GM23338 (cell line): ENCODE results near the gene MALRD1. TPM values are rescaled to one million over a fixed set of nuclear protein-coding genes. Genes with fewer than 3 reads are reported as not detected.

Experiments used
- ATAC-seq: fragments of 200-7000 bp; cut with Tn5 transposase; 3 replicates; pipeline ENCODE4 v1.9.1; 2020
- DNase-seq: peaks from one replicate; pipeline ENCODE4 v3.0.0-alpha.2; 2015; ENCODE audit warnings: low spot score
- H2AFZ ChIP-seq: fragments of 200-600 bp; sonication (generic); 2 replicates; pipeline ENCODE4 v1.8.0; 2016; ENCODE audit warnings: antibody characterized with exemption, mild to moderate bottlenecking, moderate library complexity
- H3F3A ChIP-seq: fragments of 200-600 bp; sonication (generic); replicated peaks from 2 replicates; pipeline ENCODE4 v1.8.0; 2017; ENCODE audit warnings: antibody characterized with exemption, mixed run types, low read depth
- H3K27ac ChIP-seq: fragments of 200-600 bp; sonication (generic); 2 replicates; pipeline ENCODE4 v1.6.1; 2016; ENCODE audit warnings: low read depth
- H3K27me3 ChIP-seq: fragments of 200-600 bp; sonication (generic); 2 replicates; pipeline ENCODE4 v1.8.0; 2016; ENCODE audit warnings: mild to moderate bottlenecking, mixed run types, moderate library complexity; ENCODE audit not compliant: insufficient read depth
- H3K36me3 ChIP-seq: fragments of 200-600 bp; sonication (generic); 2 replicates; pipeline ENCODE4 v1.8.0; 2016; ENCODE audit warnings: mild to moderate bottlenecking; ENCODE audit not compliant: insufficient read depth
- H3K4me1 ChIP-seq: fragments of 200-600 bp; sonication (generic); 2 replicates; pipeline ENCODE4 v1.8.0; 2016; ENCODE audit warnings: mild to moderate bottlenecking, moderate library complexity; ENCODE audit not compliant: insufficient read depth
- H3K4me2 ChIP-seq: fragments of 200-600 bp; sonication (generic); 2 replicates; pipeline ENCODE4 v1.7.1; 2017; ENCODE audit warnings: mixed run types
- H3K4me3 ChIP-seq: fragments of 200-600 bp; sonication (generic); 2 replicates; pipeline ENCODE4 v1.6.1; 2016; ENCODE audit warnings: mixed run types
- H3K79me2 ChIP-seq: fragments of 200-600 bp; sonication (generic); replicated peaks from 2 replicates; pipeline ENCODE4 v1.8.0; 2017; ENCODE audit warnings: mild to moderate bottlenecking; ENCODE audit not compliant: insufficient read depth
- H3K9me2 ChIP-seq: fragments of 200-600 bp; sonication (generic); 2 replicates; pipeline ENCODE4 v1.8.0; 2017; ENCODE audit not compliant: insufficient read depth
- H4K20me1 ChIP-seq: fragments of 200-600 bp; sonication (generic); replicated peaks from 2 replicates; pipeline ENCODE4 v1.8.0; 2017; ENCODE audit warnings: mild to moderate bottlenecking; ENCODE audit not compliant: insufficient read depth
- H3K27ac Mint-ChIP-seq: 2 replicates; pipeline ENCODE4 v1.8.0; 2020; ENCODE audit warnings: inconsistent platforms, mild to moderate bottlenecking, moderate library complexity, mixed read lengths
- H3K27me3 Mint-ChIP-seq: 3 replicates; pipeline ENCODE4 v1.8.0; 2022; ENCODE audit warnings: low read depth, mild to moderate bottlenecking, moderate library complexity, mixed read lengths, inconsistent platforms; ENCODE audit not compliant: insufficient read depth, poor library complexity
- H3K36me3 Mint-ChIP-seq: 3 replicates; pipeline ENCODE4 v1.8.0; 2021; ENCODE audit warnings: low read depth, mild to moderate bottlenecking, inconsistent platforms, moderate library complexity, mixed read lengths
- H3K4me1 Mint-ChIP-seq: 3 replicates; pipeline ENCODE4 v1.8.0; 2020; ENCODE audit warnings: mild to moderate bottlenecking, inconsistent platforms, mixed read lengths
- H3K4me3 Mint-ChIP-seq: 3 replicates; pipeline ENCODE4 v1.8.0; 2021; ENCODE audit warnings: moderate library complexity, mild to moderate bottlenecking, inconsistent platforms, mixed read lengths
- H3K9me3 Mint-ChIP-seq: 3 replicates; pipeline ENCODE4 v1.8.0; 2020; ENCODE audit warnings: moderate library complexity, mild to moderate bottlenecking, inconsistent platforms, mixed read lengths
- CREB1 ChIP-seq: fragments of 250-450 bp; sonication (Bioruptor Pico); IDR thresholded peaks from 2 replicates; pipeline ENCODE4 v1.5.0; 2020; ENCODE audit warnings: low read depth, mild to moderate bottlenecking, moderate library complexity
- EZH2 ChIP-seq: fragments of 200-600 bp; sonication (generic); IDR thresholded peaks from one replicate; pipeline ENCODE4 v1.8.0; 2017; ENCODE audit warnings: antibody characterized with exemption, mild to moderate bottlenecking, low read depth; ENCODE audit not compliant: unreplicated experiment
- JUNB ChIP-seq: IDR thresholded peaks from one replicate; pipeline ENCODE4 v1.6.1; 2016; ENCODE audit warnings: antibody characterized with exemption; ENCODE audit not compliant: unreplicated experiment
- NANOG ChIP-seq: IDR thresholded peaks from 2 replicates; pipeline ENCODE4 v1.6.1; 2016; ENCODE audit warnings: antibody characterized with exemption, borderline replicate concordance
- STAT1 ChIP-seq: IDR thresholded peaks from one replicate; pipeline ENCODE4 v1.6.1; 2016; ENCODE audit warnings: antibody characterized with exemption; ENCODE audit not compliant: unreplicated experiment
- ZNF331 ChIP-seq: fragments of 250-450 bp; sonication (Bioruptor Pico); IDR thresholded peaks from 2 replicates; pipeline ENCODE4 v1.5.0; 2020; ENCODE audit warnings: low read depth, mild to moderate bottlenecking, moderate library complexity
- polyA plus RNA-seq: library from polyadenylated mRNA; unstranded; fragments of >200 nt; fragmentation: Nextera tagmentation; extraction: Ambion mirVana; gene quantifications from 2 replicates; pipeline ENCODE4 v1.2.1, GENCODE V29; 2016
- total RNA-seq: library from RNA; depleted of rRNA; stranded (reverse); fragments of >200 nt; shearing (Covaris generic); gene quantifications from 2 replicates; pipeline ENCODE4 v1.2.3, GENCODE V29; 2014
- TF ChIP-seq, protein P1 (sequence below): fragments of 250-450 bp; sonication (Bioruptor Pico); IDR thresholded peaks from 2 replicates; pipeline ENCODE4 v1.5.0; 2020; ENCODE audit warnings: mild to moderate bottlenecking, moderate library complexity
- TF ChIP-seq, protein P2 (sequence below), 2 experiments: fragments of 200-600 bp in 1 of 2; sonication (generic) in 1 of 2; conservative IDR thresholded peaks; 2 replicates each; pipeline versions ENCODE4 v1.5.1 to v1.6.1; 2016 to 2017; ENCODE audit warnings: antibody characterized with exemption in 2 of 2, low read depth in 2 of 2, mild to moderate bottlenecking in 2 of 2, moderate library complexity in 1 of 2
- TF ChIP-seq, protein P3 (sequence below): IDR thresholded peaks from 2 replicates; pipeline ENCODE4 v1.6.1; 2016; ENCODE audit warnings: antibody characterized with exemption
- TF ChIP-seq, protein P4 (sequence below): IDR thresholded peaks from one replicate; pipeline ENCODE4 v1.6.1; 2018; ENCODE audit warnings: antibody characterized with exemption; ENCODE audit not compliant: unreplicated experiment

The MALRD1 gene
- total and polyA plus RNA-seq, 2 experiments from 2014 or later = 0.42 to 1.9 TPM

DNA sequence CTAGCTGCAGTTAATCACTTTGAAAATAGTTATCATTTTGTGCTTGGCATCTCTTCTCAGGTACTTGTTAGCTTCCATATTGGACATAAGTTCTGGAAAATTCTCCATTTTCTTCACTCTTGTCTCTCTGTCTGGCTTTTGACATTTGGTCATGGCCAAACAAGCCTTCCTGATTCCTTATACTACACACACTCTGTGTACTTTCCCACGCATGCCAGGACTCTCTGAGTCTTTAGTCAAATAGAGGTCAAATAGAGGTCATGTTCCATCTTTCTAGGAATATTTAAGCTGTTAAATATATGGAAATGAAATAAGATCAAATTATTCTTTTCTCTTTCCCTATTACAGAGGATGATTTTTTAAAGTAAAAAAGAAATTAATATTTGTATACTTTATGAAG is 532.1 kb downstream of the MALRD1 start (continued):
- TF ChIP-seq, protein P1, sequence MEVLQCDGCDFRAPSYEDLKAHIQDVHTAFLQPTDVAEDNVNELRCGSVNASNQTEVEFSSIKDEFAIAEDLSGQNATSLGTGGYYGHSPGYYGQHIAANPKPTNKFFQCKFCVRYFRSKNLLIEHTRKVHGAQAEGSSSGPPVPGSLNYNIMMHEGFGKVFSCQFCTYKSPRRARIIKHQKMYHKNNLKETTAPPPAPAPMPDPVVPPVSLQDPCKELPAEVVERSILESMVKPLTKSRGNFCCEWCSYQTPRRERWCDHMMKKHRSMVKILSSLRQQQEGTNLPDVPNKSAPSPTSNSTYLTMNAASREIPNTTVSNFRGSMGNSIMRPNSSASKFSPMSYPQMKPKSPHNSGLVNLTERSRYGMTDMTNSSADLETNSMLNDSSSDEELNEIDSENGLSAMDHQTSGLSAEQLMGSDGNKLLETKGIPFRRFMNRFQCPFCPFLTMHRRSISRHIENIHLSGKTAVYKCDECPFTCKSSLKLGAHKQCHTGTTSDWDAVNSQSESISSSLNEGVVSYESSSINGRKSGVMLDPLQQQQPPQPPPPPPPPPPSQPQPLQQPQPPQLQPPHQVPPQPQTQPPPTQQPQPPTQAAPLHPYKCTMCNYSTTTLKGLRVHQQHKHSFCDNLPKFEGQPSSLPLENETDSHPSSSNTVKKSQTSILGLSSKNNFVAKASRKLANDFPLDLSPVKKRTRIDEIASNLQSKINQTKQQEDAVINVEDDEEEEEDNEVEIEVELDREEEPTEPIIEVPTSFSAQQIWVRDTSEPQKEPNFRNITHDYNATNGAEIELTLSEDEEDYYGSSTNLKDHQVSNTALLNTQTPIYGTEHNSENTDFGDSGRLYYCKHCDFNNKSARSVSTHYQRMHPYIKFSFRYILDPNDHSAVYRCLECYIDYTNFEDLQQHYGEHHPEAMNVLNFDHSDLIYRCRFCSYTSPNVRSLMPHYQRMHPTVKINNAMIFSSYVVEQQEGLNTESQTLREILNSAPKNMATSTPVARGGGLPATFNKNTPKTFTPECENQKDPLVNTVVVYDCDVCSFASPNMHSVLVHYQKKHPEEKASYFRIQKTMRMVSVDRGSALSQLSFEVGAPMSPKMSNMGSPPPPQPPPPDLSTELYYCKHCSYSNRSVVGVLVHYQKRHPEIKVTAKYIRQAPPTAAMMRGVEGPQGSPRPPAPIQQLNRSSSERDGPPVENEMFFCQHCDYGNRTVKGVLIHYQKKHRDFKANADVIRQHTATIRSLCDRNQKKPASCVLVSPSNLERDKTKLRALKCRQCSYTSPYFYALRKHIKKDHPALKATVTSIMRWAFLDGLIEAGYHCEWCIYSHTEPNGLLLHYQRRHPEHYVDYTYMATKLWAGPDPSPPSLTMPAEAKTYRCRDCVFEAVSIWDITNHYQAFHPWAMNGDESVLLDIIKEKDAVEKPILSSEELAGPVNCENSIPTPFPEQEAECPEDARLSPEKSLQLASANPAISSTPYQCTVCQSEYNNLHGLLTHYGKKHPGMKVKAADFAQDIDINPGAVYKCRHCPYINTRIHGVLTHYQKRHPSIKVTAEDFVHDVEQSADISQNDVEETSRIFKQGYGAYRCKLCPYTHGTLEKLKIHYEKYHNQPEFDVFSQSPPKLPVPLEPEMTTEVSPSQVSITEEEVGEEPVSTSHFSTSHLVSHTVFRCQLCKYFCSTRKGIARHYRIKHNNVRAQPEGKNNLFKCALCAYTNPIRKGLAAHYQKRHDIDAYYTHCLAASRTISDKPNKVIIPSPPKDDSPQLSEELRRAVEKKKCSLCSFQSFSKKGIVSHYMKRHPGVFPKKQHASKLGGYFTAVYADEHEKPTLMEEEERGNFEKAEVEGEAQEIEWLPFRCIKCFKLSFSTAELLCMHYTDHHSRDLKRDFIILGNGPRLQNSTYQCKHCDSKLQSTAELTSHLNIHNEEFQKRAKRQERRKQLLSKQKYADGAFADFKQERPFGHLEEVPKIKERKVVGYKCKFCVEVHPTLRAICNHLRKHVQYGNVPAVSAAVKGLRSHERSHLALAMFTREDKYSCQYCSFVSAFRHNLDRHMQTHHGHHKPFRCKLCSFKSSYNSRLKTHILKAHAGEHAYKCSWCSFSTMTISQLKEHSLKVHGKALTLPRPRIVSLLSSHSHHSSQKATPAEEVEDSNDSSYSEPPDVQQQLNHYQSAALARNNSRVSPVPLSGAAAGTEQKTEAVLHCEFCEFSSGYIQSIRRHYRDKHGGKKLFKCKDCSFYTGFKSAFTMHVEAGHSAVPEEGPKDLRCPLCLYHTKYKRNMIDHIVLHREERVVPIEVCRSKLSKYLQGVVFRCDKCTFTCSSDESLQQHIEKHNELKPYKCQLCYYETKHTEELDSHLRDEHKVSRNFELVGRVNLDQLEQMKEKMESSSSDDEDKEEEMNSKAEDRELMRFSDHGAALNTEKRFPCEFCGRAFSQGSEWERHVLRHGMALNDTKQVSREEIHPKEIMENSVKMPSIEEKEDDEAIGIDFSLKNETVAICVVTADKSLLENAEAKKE = no peak
- TF ChIP-seq NANOG = no peak
- TF ChIP-seq, protein P2, sequence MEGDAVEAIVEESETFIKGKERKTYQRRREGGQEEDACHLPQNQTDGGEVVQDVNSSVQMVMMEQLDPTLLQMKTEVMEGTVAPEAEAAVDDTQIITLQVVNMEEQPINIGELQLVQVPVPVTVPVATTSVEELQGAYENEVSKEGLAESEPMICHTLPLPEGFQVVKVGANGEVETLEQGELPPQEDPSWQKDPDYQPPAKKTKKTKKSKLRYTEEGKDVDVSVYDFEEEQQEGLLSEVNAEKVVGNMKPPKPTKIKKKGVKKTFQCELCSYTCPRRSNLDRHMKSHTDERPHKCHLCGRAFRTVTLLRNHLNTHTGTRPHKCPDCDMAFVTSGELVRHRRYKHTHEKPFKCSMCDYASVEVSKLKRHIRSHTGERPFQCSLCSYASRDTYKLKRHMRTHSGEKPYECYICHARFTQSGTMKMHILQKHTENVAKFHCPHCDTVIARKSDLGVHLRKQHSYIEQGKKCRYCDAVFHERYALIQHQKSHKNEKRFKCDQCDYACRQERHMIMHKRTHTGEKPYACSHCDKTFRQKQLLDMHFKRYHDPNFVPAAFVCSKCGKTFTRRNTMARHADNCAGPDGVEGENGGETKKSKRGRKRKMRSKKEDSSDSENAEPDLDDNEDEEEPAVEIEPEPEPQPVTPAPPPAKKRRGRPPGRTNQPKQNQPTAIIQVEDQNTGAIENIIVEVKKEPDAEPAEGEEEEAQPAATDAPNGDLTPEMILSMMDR (conservative IDR thresholded peaks at IDR 0.05; ENCODE audit: low read depth in 2 of 2) = no peak

DNA sequence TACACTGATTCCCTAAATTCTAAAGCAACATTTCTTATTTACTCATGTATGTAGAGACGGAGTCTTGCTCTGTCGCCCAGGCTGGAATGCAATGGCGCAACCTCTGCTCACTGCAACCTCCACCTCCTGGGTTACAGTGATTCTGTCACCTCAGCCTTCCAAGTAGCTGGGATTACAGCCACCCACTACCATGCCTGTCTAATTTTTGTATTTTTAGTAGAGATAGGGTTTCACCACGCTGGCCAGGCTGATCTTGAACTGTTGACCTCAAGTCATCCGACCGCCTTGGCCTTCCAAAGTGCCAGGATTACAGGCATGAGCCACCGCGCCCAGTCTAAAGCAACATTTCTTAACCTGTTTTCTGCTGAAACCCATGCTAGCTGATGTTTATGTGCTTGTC is 540.0 kb downstream of the MALRD1 start:
- Histone ChIP-seq H2AFZ (no peak overlapping the region), H3F3A (no peaks in the 10 kb centered on the region), H3K4me3 (no peak overlapping the region), H3K9me2 (no peaks in the 10 kb centered on the region), H3K79me2 (no peaks in the 10 kb centered on the region), H3K4me1 (no peaks in the 10 kb centered on the region), H3K27ac (no peak overlapping the region), H3K27me3 (no peaks in the 10 kb centered on the region), H3K4me2 (no peak overlapping the region), H3K36me3 (peaks cover 3% of the 10 kb centered on the region; the same call in 1 of the 2 replicates), H4K20me1 (no peaks in the 10 kb centered on the region)
- Mint-ChIP-seq H3K27me3 (no peaks in the 10 kb centered on the region), H3K36me3 (peaks cover 17% of the 10 kb centered on the region), H3K4me3 (no peak overlapping the region), H3K4me1 (no peaks in the 10 kb centered on the region), H3K9me3 (peaks cover 23% of the 10 kb centered on the region), H3K27ac (no peak overlapping the region)
- DNase-seq (no peak), ATAC-seq (no peak)
- no peak for TF ChIP-seq JUNB
- TF ChIP-seq ZNF331 (CRISPR knock-in tag) = no peak
- TF ChIP-seq, protein P3, sequence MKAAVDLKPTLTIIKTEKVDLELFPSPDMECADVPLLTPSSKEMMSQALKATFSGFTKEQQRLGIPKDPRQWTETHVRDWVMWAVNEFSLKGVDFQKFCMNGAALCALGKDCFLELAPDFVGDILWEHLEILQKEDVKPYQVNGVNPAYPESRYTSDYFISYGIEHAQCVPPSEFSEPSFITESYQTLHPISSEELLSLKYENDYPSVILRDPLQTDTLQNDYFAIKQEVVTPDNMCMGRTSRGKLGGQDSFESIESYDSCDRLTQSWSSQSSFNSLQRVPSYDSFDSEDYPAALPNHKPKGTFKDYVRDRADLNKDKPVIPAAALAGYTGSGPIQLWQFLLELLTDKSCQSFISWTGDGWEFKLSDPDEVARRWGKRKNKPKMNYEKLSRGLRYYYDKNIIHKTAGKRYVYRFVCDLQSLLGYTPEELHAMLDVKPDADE = no peak
- TF ChIP-seq STAT1 = no peak
- TF ChIP-seq CREB1 (CRISPR knock-in tag) = no peak
- TF ChIP-seq, protein P4, sequence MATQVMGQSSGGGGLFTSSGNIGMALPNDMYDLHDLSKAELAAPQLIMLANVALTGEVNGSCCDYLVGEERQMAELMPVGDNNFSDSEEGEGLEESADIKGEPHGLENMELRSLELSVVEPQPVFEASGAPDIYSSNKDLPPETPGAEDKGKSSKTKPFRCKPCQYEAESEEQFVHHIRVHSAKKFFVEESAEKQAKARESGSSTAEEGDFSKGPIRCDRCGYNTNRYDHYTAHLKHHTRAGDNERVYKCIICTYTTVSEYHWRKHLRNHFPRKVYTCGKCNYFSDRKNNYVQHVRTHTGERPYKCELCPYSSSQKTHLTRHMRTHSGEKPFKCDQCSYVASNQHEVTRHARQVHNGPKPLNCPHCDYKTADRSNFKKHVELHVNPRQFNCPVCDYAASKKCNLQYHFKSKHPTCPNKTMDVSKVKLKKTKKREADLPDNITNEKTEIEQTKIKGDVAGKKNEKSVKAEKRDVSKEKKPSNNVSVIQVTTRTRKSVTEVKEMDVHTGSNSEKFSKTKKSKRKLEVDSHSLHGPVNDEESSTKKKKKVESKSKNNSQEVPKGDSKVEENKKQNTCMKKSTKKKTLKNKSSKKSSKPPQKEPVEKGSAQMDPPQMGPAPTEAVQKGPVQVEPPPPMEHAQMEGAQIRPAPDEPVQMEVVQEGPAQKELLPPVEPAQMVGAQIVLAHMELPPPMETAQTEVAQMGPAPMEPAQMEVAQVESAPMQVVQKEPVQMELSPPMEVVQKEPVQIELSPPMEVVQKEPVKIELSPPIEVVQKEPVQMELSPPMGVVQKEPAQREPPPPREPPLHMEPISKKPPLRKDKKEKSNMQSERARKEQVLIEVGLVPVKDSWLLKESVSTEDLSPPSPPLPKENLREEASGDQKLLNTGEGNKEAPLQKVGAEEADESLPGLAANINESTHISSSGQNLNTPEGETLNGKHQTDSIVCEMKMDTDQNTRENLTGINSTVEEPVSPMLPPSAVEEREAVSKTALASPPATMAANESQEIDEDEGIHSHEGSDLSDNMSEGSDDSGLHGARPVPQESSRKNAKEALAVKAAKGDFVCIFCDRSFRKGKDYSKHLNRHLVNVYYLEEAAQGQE = no peak
- no peak for TF ChIP-seq EZH2
